ENCODE results near the gene TMEM252. TPM values are rescaled to one million over a fixed set of nuclear protein-coding genes. Genes with fewer than 3 reads are reported as not detected.

The TMEM252 gene
- total and polyA plus RNA-seq, 2 experiments from 2014 or later, result 0.76 TPM; not detected in 1

DNA sequence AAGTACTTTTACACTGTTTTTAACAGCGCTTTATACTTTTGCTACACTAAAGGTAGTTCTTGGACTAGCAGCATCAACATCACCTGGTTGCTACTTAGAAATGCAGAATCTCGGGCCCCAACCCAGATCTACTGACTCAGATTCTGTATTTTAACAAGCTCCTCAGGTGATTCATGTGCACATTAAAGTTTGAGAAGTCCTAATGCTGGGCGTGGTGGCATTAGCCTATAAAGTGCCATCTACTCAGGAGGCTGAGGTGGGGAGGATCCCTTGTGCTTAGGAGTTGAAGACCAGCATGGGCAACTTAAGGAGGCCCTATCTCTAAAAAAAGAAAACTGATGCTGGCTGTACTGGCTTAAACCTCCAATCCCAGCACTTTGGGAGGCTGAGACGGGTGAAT is 26.7 kb downstream of the TMEM252 start:
- Histone ChIP-seq H3K4me1 (ENCODE audit: low read depth) (peaks cover 6% of the 10 kb centered on the region), H3K27me3 (no peaks in the 10 kb centered on the region), H3K9me3 (ENCODE audit: low read depth) (peaks cover 3% of the 10 kb centered on the region), H3K27ac (no peak overlapping the region), H3K36me3 (peaks cover 12% of the 10 kb centered on the region), H3K4me3 (no peak overlapping the region)
- TF ChIP-seq, protein P1, sequence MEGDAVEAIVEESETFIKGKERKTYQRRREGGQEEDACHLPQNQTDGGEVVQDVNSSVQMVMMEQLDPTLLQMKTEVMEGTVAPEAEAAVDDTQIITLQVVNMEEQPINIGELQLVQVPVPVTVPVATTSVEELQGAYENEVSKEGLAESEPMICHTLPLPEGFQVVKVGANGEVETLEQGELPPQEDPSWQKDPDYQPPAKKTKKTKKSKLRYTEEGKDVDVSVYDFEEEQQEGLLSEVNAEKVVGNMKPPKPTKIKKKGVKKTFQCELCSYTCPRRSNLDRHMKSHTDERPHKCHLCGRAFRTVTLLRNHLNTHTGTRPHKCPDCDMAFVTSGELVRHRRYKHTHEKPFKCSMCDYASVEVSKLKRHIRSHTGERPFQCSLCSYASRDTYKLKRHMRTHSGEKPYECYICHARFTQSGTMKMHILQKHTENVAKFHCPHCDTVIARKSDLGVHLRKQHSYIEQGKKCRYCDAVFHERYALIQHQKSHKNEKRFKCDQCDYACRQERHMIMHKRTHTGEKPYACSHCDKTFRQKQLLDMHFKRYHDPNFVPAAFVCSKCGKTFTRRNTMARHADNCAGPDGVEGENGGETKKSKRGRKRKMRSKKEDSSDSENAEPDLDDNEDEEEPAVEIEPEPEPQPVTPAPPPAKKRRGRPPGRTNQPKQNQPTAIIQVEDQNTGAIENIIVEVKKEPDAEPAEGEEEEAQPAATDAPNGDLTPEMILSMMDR (IDR thresholded peaks at IDR 0.05; ENCODE audit: low read depth, low read length), result no peak
- no peak for DNase-seq (ENCODE audit: low read depth in 1 of 2, low spot score in 1 of 2)

DNA sequence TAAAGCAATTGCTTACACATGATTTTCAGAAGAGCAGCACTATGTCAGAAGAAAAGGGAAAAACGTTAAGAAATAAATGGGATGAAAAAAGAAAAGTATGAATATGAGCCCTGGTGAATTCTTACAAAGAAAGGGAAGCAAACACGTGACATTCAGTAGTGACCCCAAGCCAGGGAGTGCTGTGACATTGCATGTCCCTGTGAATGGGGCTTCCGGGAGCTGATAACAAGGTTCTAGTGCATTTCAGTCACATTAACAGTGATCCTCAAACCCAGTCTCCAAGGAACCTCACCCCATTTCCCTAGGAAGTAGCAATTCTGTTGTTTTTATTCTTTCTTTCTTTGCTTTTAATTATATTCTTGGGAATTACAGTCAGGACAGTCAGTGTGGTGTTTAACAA is 27.3 kb downstream of the TMEM252 start:
- H3K4me1 ChIP-seq (ENCODE audit: low read depth), result peaks cover 6% of the 10 kb centered on the region
- peaks cover 3% of the 10 kb centered on the region for H3K9me3 ChIP-seq (ENCODE audit: low read depth)
- DNase-seq (ENCODE audit: low read depth in 1 of 2, low spot score in 1 of 2), result no peak
- peaks cover 13% of the 10 kb centered on the region for H3K36me3 ChIP-seq
- no peak overlapping the region for H3K27ac ChIP-seq
- TF ChIP-seq, protein P1 (IDR thresholded peaks at IDR 0.05; ENCODE audit: low read depth, low read length), result no peak
- H3K27me3 ChIP-seq, result no peaks in the 10 kb centered on the region
- no peak overlapping the region for H3K4me3 ChIP-seq

DNA sequence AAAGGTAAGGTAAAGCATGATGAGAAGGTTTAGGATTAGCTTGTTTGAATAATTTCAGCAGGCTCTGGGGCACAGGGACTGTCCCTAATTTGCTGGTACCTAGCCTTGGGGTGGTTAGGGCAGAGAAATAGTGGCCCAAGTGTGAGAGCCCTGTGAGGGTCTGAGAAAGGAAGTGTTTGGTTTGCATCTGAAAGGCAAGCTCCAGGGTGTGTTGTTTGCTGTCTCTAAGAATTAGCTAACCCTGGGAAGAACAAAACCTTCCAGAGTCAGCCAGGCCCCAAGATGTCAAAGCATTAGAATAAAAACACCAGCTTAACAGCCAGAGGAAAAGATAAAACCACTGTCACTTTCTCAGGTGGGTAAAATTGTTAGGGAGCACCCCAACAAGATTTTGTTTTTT is 31.0 kb downstream of the TMEM252 start:
- no peaks in the 10 kb centered on the region for H3K27me3 ChIP-seq
- H3K9me3 ChIP-seq (ENCODE audit: low read depth), result no peaks in the 10 kb centered on the region
- TF ChIP-seq, protein P1 (IDR thresholded peaks at IDR 0.05; ENCODE audit: low read depth, low read length), result no peak
- no peak for DNase-seq (ENCODE audit: low read depth in 1 of 2, low spot score in 1 of 2)
- H3K4me3 ChIP-seq, result no peak overlapping the region
- H3K27ac ChIP-seq, result no peak overlapping the region
- H3K4me1 ChIP-seq (ENCODE audit: low read depth), result peaks cover 22% of the 10 kb centered on the region
- H3K36me3 ChIP-seq, result peaks cover 9% of the 10 kb centered on the region

DNA sequence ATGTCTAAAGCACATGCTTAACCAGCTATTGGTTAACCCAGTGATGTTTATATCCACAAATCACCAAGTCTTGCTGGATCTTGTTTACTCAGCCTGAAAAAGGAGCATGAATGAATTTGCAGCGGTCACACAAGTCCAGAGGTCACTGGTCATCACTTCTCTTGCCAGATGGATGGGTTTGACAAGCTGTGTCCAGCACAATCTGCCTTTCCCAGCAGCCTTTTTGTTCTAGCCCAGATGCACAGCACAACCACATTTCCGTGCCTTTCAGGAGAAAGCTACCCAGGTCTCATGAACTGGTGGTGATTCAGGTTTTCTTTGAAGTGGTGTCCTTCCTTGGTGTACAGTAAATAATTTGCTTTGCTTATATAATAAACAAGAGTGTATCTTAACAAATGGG is 32.1 kb downstream of the TMEM252 start:
- Histone ChIP-seq H3K4me1 (ENCODE audit: low read depth) (peaks cover 21% of the 10 kb centered on the region), H3K36me3 (peaks cover 9% of the 10 kb centered on the region), H3K9me3 (ENCODE audit: low read depth) (no peaks in the 10 kb centered on the region), H3K4me3 (no peak overlapping the region), H3K27me3 (no peaks in the 10 kb centered on the region), H3K27ac (no peak overlapping the region)
- DNase-seq (ENCODE audit: low read depth in 1 of 2, low spot score in 1 of 2), result no peak
- TF ChIP-seq, protein P1 (IDR thresholded peaks at IDR 0.05; ENCODE audit: low read depth, low read length), result no peak

DNA sequence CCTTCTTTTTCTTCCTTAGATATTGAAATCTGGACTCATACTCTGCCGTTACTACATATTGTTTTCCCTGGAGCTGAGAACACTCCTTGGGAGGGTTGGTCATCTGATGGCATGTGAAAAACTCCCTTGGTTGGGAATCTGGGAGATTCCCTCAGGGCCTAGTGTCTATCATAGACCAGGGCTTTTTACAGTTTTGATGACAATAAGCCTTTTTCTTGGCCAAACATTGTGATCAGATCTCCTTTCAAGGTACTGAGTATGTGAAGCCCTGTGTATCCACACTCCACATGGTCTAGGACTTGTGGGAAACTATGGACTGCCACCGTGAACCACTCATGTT is 32.9 kb downstream of the TMEM252 start:
- Histone ChIP-seq H3K4me3 (no peak overlapping the region), H3K27ac (no peak overlapping the region), H3K36me3 (peaks cover 12% of the 10 kb centered on the region), H3K4me1 (ENCODE audit: low read depth) (peaks cover 16% of the 10 kb centered on the region), H3K27me3 (no peaks in the 10 kb centered on the region), H3K9me3 (ENCODE audit: low read depth) (no peaks in the 10 kb centered on the region)
- no peak for DNase-seq (ENCODE audit: low read depth in 1 of 2, low spot score in 1 of 2)
- TF ChIP-seq, protein P1 (IDR thresholded peaks at IDR 0.05; ENCODE audit: low read depth, low read length), result no peak
